CD4-positive, alpha-beta T cell treated with Interleukin-15 for 1 hour (primary cell): Measurements from ENCODE around the gene TAS2R16.
"Not testable (repeated sequence)": the region's sequence is repeated elsewhere in the genome, so short reads cannot be mapped to it uniquely, and the experiment has no call there.

ENCODE experiments used
- DNase-seq: peaks from one replicate; pipeline ENCODE4 v3.0.0-alpha.2; 2020

The TAS2R16 gene

GRCh38 chr7:122970740-122971725 lies 24.5 kb downstream of the TAS2R16 start:
- no peak for DNase-seq

DNA sequence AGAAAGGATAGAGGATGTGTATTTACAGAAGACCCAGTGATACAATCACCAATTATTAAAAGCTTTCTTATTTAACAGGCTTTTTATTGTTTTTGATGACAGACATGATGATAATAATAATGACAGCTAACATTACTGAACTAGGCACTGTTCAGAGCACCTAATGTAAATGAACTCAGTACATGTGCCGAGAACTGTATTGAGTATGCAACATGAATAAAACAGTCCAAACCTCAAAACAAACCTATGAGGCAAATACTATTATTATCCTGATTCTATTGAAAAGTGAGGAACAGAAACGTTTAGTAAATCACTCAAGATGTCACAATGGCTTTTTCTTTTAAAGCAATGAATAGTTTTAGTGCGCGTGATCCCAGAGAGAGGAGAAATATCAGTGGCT lies 27.1 kb downstream of the TAS2R16 start:
- DNase-seq = no peak

DNA sequence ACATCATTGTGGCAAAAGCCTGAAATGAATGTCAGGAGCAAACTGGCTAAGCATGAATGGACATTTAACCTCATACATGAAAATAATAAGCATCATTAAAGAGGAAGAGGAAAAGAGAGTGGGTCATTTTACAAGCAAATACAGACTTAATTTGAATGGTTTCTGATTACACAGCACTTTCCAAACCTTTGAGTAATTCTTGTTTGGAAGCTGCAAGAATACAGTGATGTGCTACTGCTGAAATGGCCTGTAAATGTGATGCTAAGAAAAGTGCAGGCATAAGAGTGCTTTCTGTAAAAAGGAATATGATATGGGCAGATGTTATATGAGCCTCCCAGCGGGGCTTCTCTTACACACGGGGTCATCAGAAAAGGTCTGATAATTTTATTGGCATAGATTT lies 30.2 kb downstream of the TAS2R16 start:
- no peak for DNase-seq

DNA sequence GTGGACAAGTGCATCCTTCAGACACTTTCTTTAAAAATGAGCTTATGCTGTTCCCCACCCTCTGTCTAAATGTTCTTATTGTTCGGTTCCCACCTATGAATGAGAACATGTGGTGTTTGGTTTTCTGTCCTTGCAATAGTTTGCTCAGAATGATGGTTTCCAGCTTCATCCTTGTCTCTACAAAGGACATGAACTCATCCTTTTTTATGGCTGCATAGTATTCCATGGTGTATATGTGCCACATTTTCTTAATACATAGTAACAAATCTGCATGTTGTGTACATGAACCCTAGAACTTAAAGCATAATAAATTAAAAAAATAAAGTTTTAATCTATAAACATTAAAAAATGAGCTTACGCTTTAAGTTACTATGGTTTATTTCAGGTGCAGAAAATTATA lies 41.8 kb downstream of the TAS2R16 start:
- not testable (repeated sequence) for DNase-seq

GRCh38 chr7:122951006-122951405 lies 44.5 kb downstream of the TAS2R16 start:
- DNase-seq = no peak

DNA sequence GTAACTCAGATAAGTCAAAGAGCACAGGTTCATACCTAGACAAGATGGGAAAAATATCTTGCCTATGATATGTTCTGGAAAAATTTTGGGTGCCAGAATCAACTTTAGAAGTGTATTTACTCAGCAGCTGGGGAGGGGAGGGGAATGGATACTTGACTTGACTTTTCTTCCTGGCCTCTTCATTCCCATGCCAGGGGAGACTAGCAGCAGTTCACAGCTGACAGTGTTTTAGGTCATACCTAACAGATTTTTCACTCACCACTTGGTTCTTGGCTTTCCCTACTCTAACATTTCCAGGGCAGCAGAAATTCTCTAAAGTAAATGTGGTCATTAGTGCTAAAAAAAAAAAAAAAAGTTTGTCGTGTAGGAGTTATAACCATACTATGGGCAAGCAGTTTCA lies 46.3 kb downstream of the TAS2R16 start:
- DNase-seq = no peak
